Omental fat pad (tissue), 4 donors: ENCODE data around the gene GCAT. TPM values are rescaled to one million over a fixed set of nuclear protein-coding genes. Genes with fewer than 3 reads are reported as not detected.

Source experiments
- ATAC-seq: fragments of 150-250 bp; one replicate; pipeline ENCODE4 v1.9.1; 2016; ENCODE audit warnings: mild to moderate bottlenecking, moderate library complexity; ENCODE audit not compliant: low FRiP score
- DNase-seq: peaks from one replicate; pipeline ENCODE4 v3.0.0-alpha.2; 2019; ENCODE audit warnings: low spot score
- CTCF ChIP-seq, 3 donors: fragments of 450-650 bp; IDR thresholded peaks; one replicate each; pipeline ENCODE4 v1.5.1; 2016 to 2017; ENCODE audit warnings: antibody characterized with exemption in 3 of 3, mild to moderate bottlenecking in 3 of 3, moderate library complexity in 2 of 3
- total RNA-seq, 4 donors: library from RNA; depleted of rRNA; stranded (reverse); fragments of >200 nt; gene quantifications; one replicate each; pipeline ENCODE4 v1.1.0, GENCODE V29; 2016

Gene GCAT
- total RNA-seq, 4 donors from 2014 or later: 6.5 to 12.0 (median 8.9) TPM

GRCh38 chr22:37764622-37765021, 43.1 kb upstream of the GCAT start:
- no peak for DNase-seq
- ATAC-seq: no peak
- no peak for TF ChIP-seq CTCF (IDR thresholded peaks at IDR 0.05)

GRCh38 chr22:37765498-37765897, 42.2 kb upstream of the GCAT start:
- no peak for DNase-seq
- no peak for TF ChIP-seq CTCF (IDR thresholded peaks at IDR 0.05)
- no peak for ATAC-seq

- TF ChIP-seq CTCF (IDR thresholded peaks at IDR 0.05): no peak
- no peak for DNase-seq
- no peak for ATAC-seq
These were observed 41.7 kb upstream of the GCAT start for GRCh38 chr22:37765953-37766576.

- TF ChIP-seq CTCF (IDR thresholded peaks at IDR 0.05): no peak
- ATAC-seq: no peak
- DNase-seq: no peak
These were observed 39.5 kb upstream of the GCAT start for GRCh38 chr22:37768273-37768672.

- no peak for ATAC-seq
- TF ChIP-seq CTCF (IDR thresholded peaks at IDR 0.05): no peak
- no peak for DNase-seq
These were observed 38.7 kb upstream of the GCAT start for GRCh38 chr22:37769056-37769455.

- DNase-seq (no peak), ATAC-seq (no peak)
- TF ChIP-seq CTCF (IDR thresholded peaks at IDR 0.05): no peak
These were observed 36.7 kb upstream of the GCAT start for GRCh38 chr22:37771081-37771480.

GRCh38 chr22:37771702-37772427, 35.9 kb upstream of the GCAT start:
- ATAC-seq: no peak
- no peak for TF ChIP-seq CTCF (IDR thresholded peaks at IDR 0.05)
- no peak for DNase-seq
